ENCODE measurements around the gene ABI3BP. TPM values are rescaled to one million over a fixed set of nuclear protein-coding genes. Genes with fewer than 3 reads are reported as not detected.

Gene ABI3BP
- total and polyA plus RNA-seq, 10 of the 15 experiments (the other 5 are each of a cell fraction or from before 2014, with no cell fraction given): 0.03 to 0.42 (median 0.11) TPM; not detected in 4

- TF ChIP-seq, protein P1, sequence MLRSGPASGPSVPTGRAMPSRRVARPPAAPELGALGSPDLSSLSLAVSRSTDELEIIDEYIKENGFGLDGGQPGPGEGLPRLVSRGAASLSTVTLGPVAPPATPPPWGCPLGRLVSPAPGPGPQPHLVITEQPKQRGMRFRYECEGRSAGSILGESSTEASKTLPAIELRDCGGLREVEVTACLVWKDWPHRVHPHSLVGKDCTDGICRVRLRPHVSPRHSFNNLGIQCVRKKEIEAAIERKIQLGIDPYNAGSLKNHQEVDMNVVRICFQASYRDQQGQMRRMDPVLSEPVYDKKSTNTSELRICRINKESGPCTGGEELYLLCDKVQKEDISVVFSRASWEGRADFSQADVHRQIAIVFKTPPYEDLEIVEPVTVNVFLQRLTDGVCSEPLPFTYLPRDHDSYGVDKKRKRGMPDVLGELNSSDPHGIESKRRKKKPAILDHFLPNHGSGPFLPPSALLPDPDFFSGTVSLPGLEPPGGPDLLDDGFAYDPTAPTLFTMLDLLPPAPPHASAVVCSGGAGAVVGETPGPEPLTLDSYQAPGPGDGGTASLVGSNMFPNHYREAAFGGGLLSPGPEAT (IDR thresholded peaks at IDR 0.05; ENCODE audit: low read depth): no peak
- TF ChIP-seq POLR2AphosphoS5 (IDR thresholded peaks at IDR 0.05; ENCODE audit: low read length) (no peak), CEBPZ (IDR thresholded peaks at IDR 0.05; ENCODE audit: low read depth, low read length) (no peak), HDAC2 (IDR thresholded peaks at IDR 0.05) (no peak), NFXL1 (IDR thresholded peaks at IDR 0.05; ENCODE audit: borderline replicate concordance) (no peak)
Observed at GRCh38 chr3:100988080-100988479, 5.1 kb downstream of the ABI3BP start (continued).

GRCh38 chr3:100984308-100984707 lies 8.9 kb downstream of the ABI3BP start:
- in situ Hi-C loops (cut with MboI) (no loop called here), intact Hi-C loops (cut with micrococcal nuclease; ENCODE audit: unreplicated experiment) (no loop called here)
- ChIA-PET RAD21 (ENCODE audit: unreplicated experiment) (no interaction called here), CTCF (no interaction called here), SMC1A (ENCODE audit: uncharacterized antibody, unreplicated experiment) (no interaction called here), POLR2A (no interaction called here)
- no peaks in the 10 kb centered on the region for H3K27me3 ChIP-seq (replicated peaks in 1 of 2; ENCODE audit: control insufficient read depth in 2 of 2, insufficient read depth in 2 of 2, low read length in 1 of 2)
- DNase-seq (ENCODE audit: low read depth, low spot score) (no peak), ATAC-seq (no peak), FAIRE-seq (no peak)
- no peaks in the 10 kb centered on the region for H4K20me1 ChIP-seq (ENCODE audit: control insufficient read depth, insufficient read depth)
- H2AFZ ChIP-seq (ENCODE audit: control insufficient read depth, low read depth, low read length): no peak overlapping the region
- H3K4me1 ChIP-seq (ENCODE audit: control insufficient read depth, insufficient read depth, low read length): no peaks in the 10 kb centered on the region
- no peak overlapping the region for H3K4me2 ChIP-seq (ENCODE audit: control insufficient read depth, insufficient read depth)
- no peak overlapping the region for H3K4me3 ChIP-seq
- H3K79me2 ChIP-seq (ENCODE audit: control insufficient read depth, insufficient read depth, low read length): no peaks in the 10 kb centered on the region
- no peaks in the 10 kb centered on the region for H3K36me3 ChIP-seq (ENCODE audit: control insufficient read depth in 2 of 2, insufficient read depth in 2 of 2, low read length in 1 of 2)
- no TSS peak for BruUV-seq (replicated peaks)
- H3K9ac ChIP-seq (ENCODE audit: control insufficient read depth, insufficient read depth, low read length): no peak overlapping the region
- H3K27ac ChIP-seq (ENCODE audit: control insufficient read depth, insufficient read depth): no peak overlapping the region
- H3K9me3 ChIP-seq (replicated peaks; ENCODE audit: control insufficient read depth, insufficient read depth, low read length): no peaks in the 10 kb centered on the region
- TF ChIP-seq ATF3 (IDR thresholded peaks at IDR 0.05; ENCODE audit: borderline replicate concordance, extremely low read depth, low read depth, low read length) (no peak), POU2F2 (IDR thresholded peaks at IDR 0.05; ENCODE audit: borderline replicate concordance, low read depth, low read length) (no peak)
- TF ChIP-seq, protein P2, sequence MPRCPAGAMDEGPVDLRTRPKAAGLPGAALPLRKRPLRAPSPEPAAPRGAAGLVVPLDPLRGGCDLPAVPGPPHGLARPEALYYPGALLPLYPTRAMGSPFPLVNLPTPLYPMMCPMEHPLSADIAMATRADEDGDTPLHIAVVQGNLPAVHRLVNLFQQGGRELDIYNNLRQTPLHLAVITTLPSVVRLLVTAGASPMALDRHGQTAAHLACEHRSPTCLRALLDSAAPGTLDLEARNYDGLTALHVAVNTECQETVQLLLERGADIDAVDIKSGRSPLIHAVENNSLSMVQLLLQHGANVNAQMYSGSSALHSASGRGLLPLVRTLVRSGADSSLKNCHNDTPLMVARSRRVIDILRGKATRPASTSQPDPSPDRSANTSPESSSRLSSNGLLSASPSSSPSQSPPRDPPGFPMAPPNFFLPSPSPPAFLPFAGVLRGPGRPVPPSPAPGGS (IDR thresholded peaks at IDR 0.05; ENCODE audit: borderline replicate concordance, insufficient read depth, low read depth, low read length, poor library complexity, severe bottlenecking): no peak
- TF ChIP-seq, protein P3, sequence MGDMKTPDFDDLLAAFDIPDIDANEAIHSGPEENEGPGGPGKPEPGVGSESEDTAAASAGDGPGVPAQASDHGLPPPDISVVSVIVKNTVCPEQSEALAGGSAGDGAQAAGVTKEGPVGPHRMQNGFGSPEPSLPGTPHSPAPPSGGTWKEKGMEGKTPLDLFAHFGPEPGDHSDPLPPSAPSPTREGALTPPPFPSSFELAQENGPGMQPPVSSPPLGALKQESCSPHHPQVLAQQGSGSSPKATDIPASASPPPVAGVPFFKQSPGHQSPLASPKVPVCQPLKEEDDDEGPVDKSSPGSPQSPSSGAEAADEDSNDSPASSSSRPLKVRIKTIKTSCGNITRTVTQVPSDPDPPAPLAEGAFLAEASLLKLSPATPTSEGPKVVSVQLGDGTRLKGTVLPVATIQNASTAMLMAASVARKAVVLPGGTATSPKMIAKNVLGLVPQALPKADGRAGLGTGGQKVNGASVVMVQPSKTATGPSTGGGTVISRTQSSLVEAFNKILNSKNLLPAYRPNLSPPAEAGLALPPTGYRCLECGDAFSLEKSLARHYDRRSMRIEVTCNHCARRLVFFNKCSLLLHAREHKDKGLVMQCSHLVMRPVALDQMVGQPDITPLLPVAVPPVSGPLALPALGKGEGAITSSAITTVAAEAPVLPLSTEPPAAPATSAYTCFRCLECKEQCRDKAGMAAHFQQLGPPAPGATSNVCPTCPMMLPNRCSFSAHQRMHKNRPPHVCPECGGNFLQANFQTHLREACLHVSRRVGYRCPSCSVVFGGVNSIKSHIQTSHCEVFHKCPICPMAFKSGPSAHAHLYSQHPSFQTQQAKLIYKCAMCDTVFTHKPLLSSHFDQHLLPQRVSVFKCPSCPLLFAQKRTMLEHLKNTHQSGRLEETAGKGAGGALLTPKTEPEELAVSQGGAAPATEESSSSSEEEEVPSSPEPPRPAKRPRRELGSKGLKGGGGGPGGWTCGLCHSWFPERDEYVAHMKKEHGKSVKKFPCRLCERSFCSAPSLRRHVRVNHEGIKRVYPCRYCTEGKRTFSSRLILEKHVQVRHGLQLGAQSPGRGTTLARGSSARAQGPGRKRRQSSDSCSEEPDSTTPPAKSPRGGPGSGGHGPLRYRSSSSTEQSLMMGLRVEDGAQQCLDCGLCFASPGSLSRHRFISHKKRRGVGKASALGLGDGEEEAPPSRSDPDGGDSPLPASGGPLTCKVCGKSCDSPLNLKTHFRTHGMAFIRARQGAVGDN (IDR thresholded peaks at IDR 0.05): no peak
